ENCODE results near the gene NCKAP5. TPM values are rescaled to one million over a fixed set of nuclear protein-coding genes. Genes with fewer than 3 reads are reported as not detected.

NCKAP5 gene
- total and polyA plus RNA-seq, 9 donors: 0.80 to 2.7 (median 2.2) TPM

- no peak for DNase-seq
- no peaks in the 10 kb centered on the region for H3K4me1 ChIP-seq (ENCODE audit: insufficient read depth)
- 69 to 76% (median 74%) methylated on average over 6 of the region's 6 CpGs for WGBS, 3 donors
- H3K27ac ChIP-seq: no peak overlapping the region
- no peak for TF ChIP-seq EP300 (IDR thresholded peaks at IDR 0.05)
- H3K9me3 ChIP-seq: no peaks in the 10 kb centered on the region
- H3K36me3 ChIP-seq: no peaks in the 10 kb centered on the region
- intact Hi-C loops (cut with DNase I): no loop called here
- no peaks in the 10 kb centered on the region for H3K27me3 ChIP-seq
- H3K4me3 ChIP-seq: no peak overlapping the region
Observed at GRCh38 chr2:133012847-133013734, 555.2 kb downstream of the NCKAP5 start.

- 89 to 91% (median 89%) methylated on average over 5 of the region's 5 CpGs for WGBS, 3 donors
Observed at GRCh38 chr2:133004623-133005022, 563.6 kb downstream of the NCKAP5 start.

GRCh38 chr2:132999421-132999820 lies 568.8 kb downstream of the NCKAP5 start:
- Histone ChIP-seq H3K4me1 (ENCODE audit: insufficient read depth) (no peaks in the 10 kb centered on the region), H3K27me3 (no peaks in the 10 kb centered on the region), H3K36me3 (no peaks in the 10 kb centered on the region), H3K4me3 (no peak overlapping the region), H3K9me3 (no peaks in the 10 kb centered on the region), H3K27ac (no peak overlapping the region)
- intact Hi-C loops (cut with DNase I): no loop called here
- WGBS, 3 donors: 91 to 94% (median 92%) methylated on average over 2 of the region's 2 CpGs
- DNase-seq: no peak
- TF ChIP-seq POLR2A (IDR thresholded peaks at IDR 0.05): no peak
- TF ChIP-seq EP300 (IDR thresholded peaks at IDR 0.05): no peak
- TF ChIP-seq CTCF (IDR thresholded peaks at IDR 0.05): no peak

More at GRCh38 chr2:133004623-133005022, 563.6 kb downstream of the NCKAP5 start:
- H3K9me3 ChIP-seq: no peaks in the 10 kb centered on the region
- no peak overlapping the region for H3K27ac ChIP-seq
- no peak for DNase-seq
- intact Hi-C loops (cut with DNase I): no loop called here
- H3K4me3 ChIP-seq: no peak overlapping the region
- H3K27me3 ChIP-seq: no peaks in the 10 kb centered on the region
- TF ChIP-seq CTCF (IDR thresholded peaks at IDR 0.05): no peak
- TF ChIP-seq POLR2A (IDR thresholded peaks at IDR 0.05): no peak
- no peak for TF ChIP-seq EP300 (IDR thresholded peaks at IDR 0.05)
- H3K4me1 ChIP-seq (ENCODE audit: insufficient read depth): no peaks in the 10 kb centered on the region
- H3K36me3 ChIP-seq: no peaks in the 10 kb centered on the region

GRCh38 chr2:132998221-132998620 lies 570.0 kb downstream of the NCKAP5 start:
- intact Hi-C loops (cut with DNase I): no loop called here
- H3K4me3 ChIP-seq: no peak overlapping the region
- TF ChIP-seq CTCF (IDR thresholded peaks at IDR 0.05): no peak
- no peak for TF ChIP-seq EP300 (IDR thresholded peaks at IDR 0.05)
- TF ChIP-seq POLR2A (IDR thresholded peaks at IDR 0.05): no peak
- no peaks in the 10 kb centered on the region for H3K9me3 ChIP-seq
- no peaks in the 10 kb centered on the region for H3K27me3 ChIP-seq
- DNase-seq: no peak
- H3K27ac ChIP-seq: no peak overlapping the region
- H3K4me1 ChIP-seq (ENCODE audit: insufficient read depth): no peaks in the 10 kb centered on the region
- no peaks in the 10 kb centered on the region for H3K36me3 ChIP-seq

GRCh38 chr2:132991471-132992045 lies 576.7 kb downstream of the NCKAP5 start:
- intact Hi-C loops (cut with DNase I): no loop called here
- H3K4me1 ChIP-seq (ENCODE audit: insufficient read depth): no peaks in the 10 kb centered on the region
- WGBS, 3 donors: 55 to 70% (median 63%) methylated on average over 8 of the region's 8 CpGs

More at GRCh38 chr2:132991471-132992045, 576.7 kb downstream of the NCKAP5 start:
- Histone ChIP-seq H3K36me3 (no peaks in the 10 kb centered on the region), H3K27ac (no peak overlapping the region), H3K27me3 (no peaks in the 10 kb centered on the region), H3K4me3 (no peak overlapping the region), H3K9me3 (no peaks in the 10 kb centered on the region)
- TF ChIP-seq CTCF (IDR thresholded peaks at IDR 0.05): no peak
- no peak for TF ChIP-seq EP300 (IDR thresholded peaks at IDR 0.05)
- TF ChIP-seq POLR2A (IDR thresholded peaks at IDR 0.05): no peak
- no peak for DNase-seq

Data from ovary (tissue), 9 donors.